Left renal cortex interstitium (tissue), 4 donors: Measurements from ENCODE around the gene CLIP3. TPM values are rescaled to one million over a fixed set of nuclear protein-coding genes. Genes with fewer than 3 reads are reported as not detected.

Experiments used
- DNase-seq, 4 donors: peaks; one replicate each; pipeline ENCODE4 v3.0.0-alpha.2; 2013; ENCODE audit warnings: low read depth in 4 of 4, low spot score in 2 of 4, missing footprints in 1 of 4
- polyA plus RNA-seq, 4 donors: library from polyadenylated mRNA; unstranded; fragments of 120-200 nt; gene quantifications; one replicate each; pipeline ENCODE4 v1.2.1, GENCODE V29; 2013; ENCODE audit not compliant: insufficient read length in 4 of 4

The CLIP3 gene
- polyA plus RNA-seq, 4 donors, result 47.0 to 61.8 (median 57.1) TPM

DNA sequence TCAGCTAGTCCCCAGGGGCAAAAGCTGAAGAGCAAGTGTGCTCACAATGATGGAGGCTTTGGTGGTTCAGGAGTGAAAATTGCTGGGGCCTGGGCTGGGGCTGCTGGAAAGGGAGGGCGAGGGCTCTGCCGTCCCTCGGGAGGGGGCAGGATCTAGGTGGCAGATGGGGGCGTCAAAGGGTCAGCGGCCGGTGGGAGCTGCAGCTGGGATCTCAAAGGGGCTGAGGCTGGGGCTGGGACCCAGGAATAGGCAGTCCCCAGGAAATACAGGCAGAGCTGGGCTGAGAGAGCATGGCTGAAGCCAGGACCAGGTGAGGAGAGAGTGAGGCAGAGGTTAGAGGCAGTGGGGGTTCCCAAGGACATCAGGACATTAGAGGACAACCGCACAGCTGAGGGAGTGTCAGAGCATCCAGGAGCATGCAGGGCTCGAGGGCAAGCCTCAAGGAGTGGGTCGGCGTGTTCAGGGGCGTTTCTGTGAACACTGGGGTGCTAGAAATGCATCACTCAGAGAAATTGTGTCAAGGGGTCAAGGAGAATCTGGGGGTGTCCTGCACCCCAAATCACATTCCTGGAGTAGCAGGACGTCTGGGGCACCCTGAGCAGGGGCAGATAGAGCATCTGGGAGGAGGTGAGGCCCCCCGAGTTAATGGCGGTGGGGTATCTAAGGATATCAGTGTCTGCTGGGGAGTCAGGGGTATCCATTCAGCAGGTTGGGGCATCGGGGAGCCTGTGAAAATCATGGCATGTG is 22.9 kb downstream of the CLIP3 start:
- no peak for DNase-seq

DNA sequence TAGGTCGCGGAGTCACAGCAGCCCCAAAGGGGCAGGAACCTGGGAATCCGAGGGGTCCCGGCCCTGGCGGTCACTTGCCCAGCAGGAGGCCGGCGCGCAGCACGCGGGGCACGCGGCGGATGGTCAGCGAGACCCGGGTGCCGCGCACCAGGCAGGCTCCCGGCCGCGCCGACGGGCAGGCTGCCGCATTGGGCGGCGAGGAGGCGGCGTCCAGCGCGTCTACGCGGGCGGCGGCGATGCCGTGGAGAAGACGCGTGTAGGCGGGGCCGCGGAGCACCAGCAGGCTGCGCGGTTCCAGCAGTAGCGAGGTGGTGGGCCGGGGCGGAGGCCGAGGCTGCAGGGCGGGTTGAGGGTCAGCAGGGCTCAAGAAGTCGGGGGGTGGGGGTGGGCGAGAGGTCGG is 23.5 kb downstream of the CLIP3 start:
- no peak for DNase-seq

- no peak for DNase-seq
Observed at GRCh38 chr19:36008336-36008978, 24.2 kb downstream of the CLIP3 start, which contains the start of gene SYNE4. Gene SYNE4, minus strand, starts transcription at chr19:36008813. Its CDS starts 132 bp downstream, at chr19:36008681.

DNA sequence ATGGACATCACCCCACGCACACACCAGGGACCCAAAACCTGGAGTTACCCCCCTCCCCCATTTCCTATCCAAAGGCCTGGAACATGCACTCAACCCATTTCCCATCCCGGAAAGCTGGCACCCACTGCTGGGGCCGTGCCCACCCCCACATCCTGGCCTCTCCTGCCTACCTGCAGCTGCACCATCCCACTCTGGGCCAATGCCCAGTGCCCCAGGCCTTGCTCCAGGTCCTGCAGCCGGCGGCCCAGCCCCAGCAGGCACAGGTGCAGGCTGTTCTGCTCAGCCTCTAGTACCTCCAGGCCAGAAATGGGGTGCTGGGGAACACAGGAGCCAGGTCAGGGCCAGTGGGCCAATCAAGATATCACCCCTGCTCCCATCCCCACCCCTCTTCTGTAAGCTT is 25.7 kb downstream of the CLIP3 start:
- no peak for DNase-seq

- no peak for DNase-seq
Observed at GRCh38 chr19:36003284-36003683, 29.4 kb downstream of the CLIP3 start.

GRCh38 chr19:36001605-36002004 is 31.1 kb downstream of the CLIP3 start:
- no peak for DNase-seq

DNA sequence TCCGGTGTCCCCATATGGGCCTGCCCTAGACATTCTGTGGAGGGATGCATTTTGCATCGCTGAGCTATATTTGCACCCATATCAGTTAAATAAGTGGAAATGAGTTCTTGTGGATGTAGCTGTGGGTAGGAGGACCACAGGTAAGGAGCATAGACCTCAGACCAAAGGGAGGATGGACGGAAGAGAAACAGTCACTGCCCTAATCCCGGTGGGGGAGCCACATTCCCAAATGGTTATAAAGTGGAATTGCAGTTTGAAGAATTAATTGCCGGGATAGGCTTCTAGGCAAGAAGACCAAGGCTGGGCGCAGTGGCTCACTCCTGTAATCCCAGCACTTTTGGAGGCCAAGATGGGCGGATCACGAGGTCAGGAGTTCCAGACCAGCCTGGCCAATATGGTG is 35.9 kb downstream of the CLIP3 start:
- DNase-seq, result no peak

DNA sequence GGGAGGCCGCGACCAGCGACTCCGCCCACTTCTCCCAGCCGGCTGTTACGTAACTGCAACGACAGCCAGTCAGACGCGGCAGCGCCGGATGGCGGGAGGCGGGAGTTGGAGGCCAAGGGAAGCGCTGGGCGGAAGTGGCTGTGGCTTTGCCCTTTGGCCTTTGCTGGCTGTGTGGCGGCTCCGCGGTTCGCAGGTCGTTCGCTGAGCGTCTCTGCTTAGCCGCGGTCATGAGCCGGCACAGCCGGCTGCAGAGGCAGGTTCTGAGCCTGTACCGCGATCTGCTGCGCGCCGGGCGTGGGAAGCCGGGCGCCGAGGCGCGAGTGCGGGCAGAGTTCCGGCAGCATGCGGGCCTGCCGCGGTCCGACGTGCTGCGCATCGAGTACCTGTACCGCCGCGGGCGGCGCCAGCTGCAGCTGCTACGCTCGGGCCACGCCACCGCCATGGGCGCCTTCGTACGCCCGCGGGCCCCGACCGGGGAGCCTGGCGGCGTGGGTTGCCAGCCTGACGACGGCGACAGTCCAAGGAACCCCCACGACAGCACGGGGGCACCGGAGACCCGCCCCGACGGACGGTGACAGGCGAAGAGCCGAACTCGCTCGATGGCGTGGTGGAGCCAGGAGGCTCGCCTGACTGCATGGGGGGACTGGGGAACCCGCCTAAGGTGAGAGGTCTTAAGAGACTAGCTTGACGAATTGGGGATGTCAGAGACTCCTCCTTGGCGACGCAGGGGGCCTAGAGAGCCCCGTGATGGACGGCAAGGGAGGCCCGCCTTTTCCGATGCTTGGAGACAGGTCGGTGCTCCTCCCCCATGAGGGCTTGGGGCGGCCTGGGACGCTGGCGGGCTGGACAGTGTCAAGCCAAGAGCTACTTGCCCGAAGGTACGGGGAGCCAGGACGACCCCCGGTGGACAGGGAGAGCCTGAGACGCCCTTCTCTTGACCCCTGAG is 37.4 kb downstream of the CLIP3 start, which contains the start of gene SDHAF1:
SDHAF1 (plus strand) TSS at position 141 of the 946 bp plus-strand sequence; CDS start at position 228, 87 bp downstream.
- DNase-seq, result peak; percentile 76 to 92 (median 84)

DNA sequence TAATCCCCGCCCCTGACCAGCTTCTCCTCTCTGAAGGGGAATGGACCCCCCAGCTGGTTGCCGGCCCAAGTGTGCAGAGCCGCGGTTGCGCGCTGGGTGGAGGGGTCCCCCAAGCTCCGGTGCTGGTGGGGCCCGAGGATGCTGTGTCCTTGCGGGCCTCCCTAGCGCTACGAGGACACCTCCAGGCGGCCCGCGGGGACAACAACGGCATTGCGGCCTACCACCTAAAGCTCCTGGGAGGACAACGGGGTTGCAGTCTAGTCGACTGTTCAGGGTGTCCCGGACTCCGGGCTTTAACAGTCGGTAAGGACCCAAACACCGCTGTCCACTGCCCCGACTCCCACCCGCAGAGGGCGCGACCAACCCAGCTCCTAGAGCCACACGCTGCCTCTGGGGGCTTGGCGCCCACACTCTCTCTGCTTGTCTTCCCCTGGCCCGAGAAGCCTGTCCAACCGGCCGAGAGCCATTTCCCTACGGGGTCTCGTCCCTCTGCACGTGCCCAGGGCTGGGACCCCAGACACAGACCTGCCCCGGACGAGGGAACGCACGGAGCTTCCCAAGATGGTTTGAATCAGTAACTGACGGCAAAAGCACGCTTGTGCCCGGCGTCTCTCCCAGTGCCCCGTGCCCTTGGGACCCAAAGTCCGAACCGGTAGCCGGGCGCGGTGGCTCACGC is 38.6 kb downstream of the CLIP3 start:
- no peak for DNase-seq

GRCh38 chr19:35992907-35993765 is 39.5 kb downstream of the CLIP3 start:
- no peak for DNase-seq

DNA sequence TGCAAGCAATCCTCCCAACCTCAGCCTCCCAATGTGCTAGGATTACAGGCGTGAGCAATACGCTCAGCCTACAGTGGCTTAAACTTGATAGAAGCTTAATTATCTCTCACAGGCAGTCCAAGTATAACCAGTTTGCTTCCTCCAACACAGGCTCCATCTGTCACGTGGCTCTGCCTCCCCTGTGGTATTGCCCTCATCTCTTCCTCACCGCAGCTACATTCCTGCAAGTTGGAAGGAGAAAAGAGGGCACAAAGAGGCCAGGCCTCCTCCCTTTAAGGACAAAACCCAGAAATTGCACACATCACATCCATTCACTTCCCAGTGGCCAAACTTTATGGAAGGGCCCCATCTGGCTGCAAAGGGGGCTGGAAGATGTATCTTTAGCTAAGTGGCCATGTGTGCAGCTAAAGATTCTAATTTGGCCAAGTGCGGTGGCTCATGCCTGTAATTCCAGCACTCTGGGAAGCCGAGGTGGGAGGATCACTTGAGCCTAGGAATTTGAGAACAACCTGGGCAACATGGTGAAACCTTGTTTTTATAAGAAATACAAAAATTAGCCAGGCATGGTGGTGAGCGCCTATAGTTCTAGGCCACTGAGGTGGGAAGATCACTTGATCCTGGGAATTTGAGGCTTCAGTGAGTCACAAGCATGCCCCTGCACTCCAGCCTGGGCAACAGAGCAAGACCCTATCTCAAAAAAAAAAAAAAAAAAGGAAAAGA is 40.8 kb downstream of the CLIP3 start:
- no peak for DNase-seq

DNA sequence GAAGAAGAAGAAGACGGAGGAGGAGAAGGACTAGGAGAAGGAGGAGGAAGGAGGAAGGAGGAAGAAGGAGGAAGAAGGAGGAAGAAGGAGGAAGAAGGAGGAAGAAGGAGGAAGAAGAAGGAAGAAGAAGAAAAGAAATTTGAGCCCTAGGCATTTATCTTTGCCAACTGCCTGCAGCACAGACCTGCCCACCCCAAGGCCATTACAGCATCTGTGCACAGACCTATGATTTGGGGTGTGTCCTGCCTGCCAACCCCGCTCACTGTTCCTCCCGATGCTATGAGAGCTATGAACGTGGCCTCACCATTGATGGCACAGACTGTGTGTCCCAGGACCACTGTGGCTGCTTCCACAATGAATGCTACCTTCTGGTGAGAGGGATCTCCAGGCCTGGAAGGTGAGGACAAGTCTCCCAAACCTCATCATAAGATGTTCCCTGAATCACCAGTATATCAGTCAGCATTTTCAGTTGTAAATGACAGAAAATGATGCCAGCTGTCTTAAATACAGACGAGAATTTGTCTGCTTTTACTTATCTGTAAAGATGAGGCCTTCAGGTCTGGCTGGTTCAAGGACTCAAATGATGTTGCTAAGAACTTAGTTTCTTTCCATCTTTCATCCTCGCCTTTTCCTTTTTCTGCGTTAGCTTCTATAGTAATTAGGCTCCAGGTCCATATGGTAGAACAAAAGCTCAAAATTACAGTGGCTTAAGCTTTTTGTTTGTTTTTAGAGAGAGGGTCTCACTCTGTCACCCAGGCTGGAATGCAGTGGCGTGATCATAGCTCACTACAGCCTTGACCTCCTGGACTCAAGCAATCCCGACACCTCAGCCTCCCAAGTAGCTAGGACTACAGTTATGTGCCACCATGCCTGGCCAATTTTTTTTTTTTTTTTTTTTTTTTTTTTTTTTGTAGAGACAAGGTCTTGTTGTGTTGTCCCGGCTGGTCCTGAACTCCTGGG is 41.6 kb downstream of the CLIP3 start:
- no peak for DNase-seq

- no peak for DNase-seq
Observed at GRCh38 chr19:35990156-35990555, 42.5 kb downstream of the CLIP3 start.

DNA sequence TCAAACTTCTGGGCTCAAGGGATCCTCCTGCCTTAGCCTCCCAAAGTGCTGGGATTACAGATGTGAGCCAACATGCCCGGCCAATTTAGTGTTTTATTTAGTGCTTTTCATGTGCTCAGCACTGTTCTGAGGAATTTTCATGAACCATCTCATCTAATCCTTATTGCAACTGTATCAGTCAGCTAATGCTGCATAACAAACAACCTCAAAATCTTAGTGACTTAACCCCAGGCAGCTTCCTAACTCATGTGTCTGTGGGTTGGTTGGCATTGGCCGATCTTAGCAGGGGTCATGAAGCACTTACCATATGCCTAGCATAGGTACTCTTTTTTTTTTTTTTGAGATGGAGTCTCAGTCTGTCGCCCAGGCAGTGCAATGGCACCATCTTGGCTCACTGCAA is 43.8 kb downstream of the CLIP3 start:
- no peak for DNase-seq

- no peak for DNase-seq
Observed at GRCh38 chr19:35987571-35987896, 45.1 kb downstream of the CLIP3 start.

GRCh38 chr19:35986664-35987570 is 45.8 kb downstream of the CLIP3 start:
- DNase-seq, result no peak

- DNase-seq, result no peak
Observed at GRCh38 chr19:35986111-35986510, 46.6 kb downstream of the CLIP3 start.
